MCF 10A (cell line): ENCODE measurements around the gene DMRTB1. TPM values are rescaled to one million over a fixed set of nuclear protein-coding genes. Genes with fewer than 3 reads are reported as not detected.
"Not testable (repeated sequence)": the region's sequence is repeated elsewhere in the genome, so short reads cannot be mapped to it uniquely, and the experiment has no call there.

Source experiments
- BruUV-seq: library from RNA; stranded (reverse); fragments of 400-500 nt; replicated peaks from 2 replicates; lab custom pipeline; 2021; lab: Mats Ljungman, UMichigan
- CTCF ChIA-PET: fragments of 300-600 bp; sonication (Branson Sonifier 250); formaldehyde crosslinking; extraction: SDS; loops from one replicate; lab custom pipeline; 2021; ENCODE audit warnings: antibody characterized with exemption, inconsistent platforms; lab: Yijun Ruan, JAX
- POLR2A ChIA-PET: fragments of 300-600, 350-650 bp; sonication (Branson Sonifier 250); formaldehyde crosslinking; extraction: SDS; loops from one replicate; lab custom pipeline; 2020; ENCODE audit warnings: antibody characterized with exemption, inconsistent platforms; lab: Yijun Ruan, JAX
- DNase-seq: peaks from one replicate; pipeline ENCODE4 v3.0.0-alpha.2; 2018; ENCODE audit not compliant: unreplicated experiment
- H3K27ac Mint-ChIP-seq: one replicate; pipeline ENCODE4 v1.8.0; 2022; ENCODE audit warnings: mild to moderate bottlenecking, low read depth, mixed read lengths; ENCODE audit not compliant: unreplicated experiment
- H3K27me3 Mint-ChIP-seq: one replicate; pipeline ENCODE4 v1.8.0; 2022; ENCODE audit warnings: mixed read lengths; ENCODE audit not compliant: insufficient read depth, unreplicated experiment
- H3K36me3 Mint-ChIP-seq: one replicate; pipeline ENCODE4 v1.8.0; 2022; ENCODE audit warnings: mild to moderate bottlenecking, moderate library complexity, mixed read lengths; ENCODE audit not compliant: insufficient read depth, unreplicated experiment
- H3K4me1 Mint-ChIP-seq: one replicate; pipeline ENCODE4 v1.8.0; 2022; ENCODE audit warnings: mixed read lengths; ENCODE audit not compliant: insufficient read depth, unreplicated experiment
- H3K4me3 Mint-ChIP-seq: one replicate; pipeline ENCODE4 v1.8.0; 2022; ENCODE audit warnings: mild to moderate bottlenecking, moderate library complexity, mixed read lengths; ENCODE audit not compliant: unreplicated experiment
- H3K9me3 Mint-ChIP-seq: one replicate; pipeline ENCODE4 v1.8.0; 2022; ENCODE audit warnings: mixed read lengths; ENCODE audit not compliant: unreplicated experiment
- intact Hi-C: fragments of 100-400 bp; cut with micrococcal nuclease; formaldehyde crosslinking; loops from 2 replicates; pipeline ENCODE4 v1.14.1; 2022
- total RNA-seq: library from RNA; stranded (reverse); gene quantifications from 2 replicates; pipeline ENCODE4 v1.2.3, GENCODE V29; 2022
- TF ChIP-seq, protein P1 (sequence below): fragments of 200-600 bp; IDR thresholded peaks from one replicate; pipeline ENCODE4 v1.8.0; 2022; ENCODE audit warnings: antibody characterized with exemption, mild to moderate bottlenecking; ENCODE audit not compliant: unreplicated experiment

DMRTB1 gene
- total RNA-seq, 1 experiment from 2014 or later = not detected

DNA sequence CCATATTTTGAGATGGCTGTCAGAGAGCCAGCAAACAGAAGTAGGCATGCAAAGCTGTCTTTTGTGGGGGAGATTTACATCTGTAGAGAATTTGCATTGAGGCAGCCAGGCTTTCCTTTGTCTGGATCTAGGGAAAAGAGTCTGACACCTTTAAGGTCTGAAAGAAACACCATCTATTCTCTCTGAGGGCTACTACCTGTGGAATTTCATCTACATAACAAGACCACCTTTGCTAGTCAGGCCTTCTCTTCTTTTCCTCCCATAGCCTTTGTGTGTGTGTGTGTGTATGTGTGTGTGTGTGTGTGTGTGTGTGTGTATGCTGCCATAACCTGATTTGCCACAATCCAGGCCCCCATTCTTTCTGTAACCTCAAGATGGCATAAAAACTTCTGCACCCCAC is 28.4 kb upstream of the DMRTB1 start:
- Mint-ChIP-seq H3K9me3 (no peaks in the 10 kb centered on the region), H3K36me3 (no peaks in the 10 kb centered on the region), H3K4me1 (no peaks in the 10 kb centered on the region), H3K27me3 (peaks cover 40% of the 10 kb centered on the region), H3K4me3 (no peak overlapping the region), H3K27ac (no peak overlapping the region)
- no peak for DNase-seq
- intact Hi-C loops = no loop called here
- CTCF ChIA-PET = interaction anchor here (0.7 to 0.8 kb wide), 2 partner anchors 10 to 820 kb away, joined by 3 to 5 read pairs; no protein-coding TSS in a partner anchor
- TF ChIP-seq, protein P1, sequence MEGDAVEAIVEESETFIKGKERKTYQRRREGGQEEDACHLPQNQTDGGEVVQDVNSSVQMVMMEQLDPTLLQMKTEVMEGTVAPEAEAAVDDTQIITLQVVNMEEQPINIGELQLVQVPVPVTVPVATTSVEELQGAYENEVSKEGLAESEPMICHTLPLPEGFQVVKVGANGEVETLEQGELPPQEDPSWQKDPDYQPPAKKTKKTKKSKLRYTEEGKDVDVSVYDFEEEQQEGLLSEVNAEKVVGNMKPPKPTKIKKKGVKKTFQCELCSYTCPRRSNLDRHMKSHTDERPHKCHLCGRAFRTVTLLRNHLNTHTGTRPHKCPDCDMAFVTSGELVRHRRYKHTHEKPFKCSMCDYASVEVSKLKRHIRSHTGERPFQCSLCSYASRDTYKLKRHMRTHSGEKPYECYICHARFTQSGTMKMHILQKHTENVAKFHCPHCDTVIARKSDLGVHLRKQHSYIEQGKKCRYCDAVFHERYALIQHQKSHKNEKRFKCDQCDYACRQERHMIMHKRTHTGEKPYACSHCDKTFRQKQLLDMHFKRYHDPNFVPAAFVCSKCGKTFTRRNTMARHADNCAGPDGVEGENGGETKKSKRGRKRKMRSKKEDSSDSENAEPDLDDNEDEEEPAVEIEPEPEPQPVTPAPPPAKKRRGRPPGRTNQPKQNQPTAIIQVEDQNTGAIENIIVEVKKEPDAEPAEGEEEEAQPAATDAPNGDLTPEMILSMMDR = no peak
- no TSS peak for BruUV-seq
- POLR2A ChIA-PET = no interaction called here

DNA sequence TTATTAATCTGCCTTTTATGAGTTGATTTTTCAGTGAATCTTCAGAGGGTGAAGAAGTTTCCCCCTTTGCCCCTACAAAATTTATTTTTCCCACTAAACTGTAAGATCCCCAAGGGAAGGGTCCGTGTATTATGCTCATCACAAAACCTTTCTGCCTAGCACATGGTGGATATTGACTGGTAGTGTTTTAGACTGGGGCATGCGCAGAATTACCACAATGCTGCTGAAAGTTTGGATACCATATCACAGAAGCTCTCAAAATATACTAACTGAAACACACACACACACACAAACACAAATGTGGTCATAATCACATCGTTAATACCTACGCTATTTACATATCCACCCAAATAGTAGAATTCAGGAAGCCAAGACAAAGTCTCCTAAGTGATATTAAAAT is 28.0 kb upstream of the DMRTB1 start:
- intact Hi-C loops = no loop called here
- POLR2A ChIA-PET = no interaction called here
- H3K27ac Mint-ChIP-seq = no peak overlapping the region
- CTCF ChIA-PET = interaction anchor here (0.7 kb wide), 1 partner anchor 820 kb away, joined by 3 read pairs; no protein-coding TSS in a partner anchor
- H3K4me3 Mint-ChIP-seq = no peak overlapping the region
- no peak for DNase-seq
- no peaks in the 10 kb centered on the region for H3K4me1 Mint-ChIP-seq
- TF ChIP-seq, protein P1 = no peak
- BruUV-seq = no TSS peak
- no peaks in the 10 kb centered on the region for H3K36me3 Mint-ChIP-seq
- peaks cover 40% of the 10 kb centered on the region for H3K27me3 Mint-ChIP-seq
- H3K9me3 Mint-ChIP-seq = no peaks in the 10 kb centered on the region

DNA sequence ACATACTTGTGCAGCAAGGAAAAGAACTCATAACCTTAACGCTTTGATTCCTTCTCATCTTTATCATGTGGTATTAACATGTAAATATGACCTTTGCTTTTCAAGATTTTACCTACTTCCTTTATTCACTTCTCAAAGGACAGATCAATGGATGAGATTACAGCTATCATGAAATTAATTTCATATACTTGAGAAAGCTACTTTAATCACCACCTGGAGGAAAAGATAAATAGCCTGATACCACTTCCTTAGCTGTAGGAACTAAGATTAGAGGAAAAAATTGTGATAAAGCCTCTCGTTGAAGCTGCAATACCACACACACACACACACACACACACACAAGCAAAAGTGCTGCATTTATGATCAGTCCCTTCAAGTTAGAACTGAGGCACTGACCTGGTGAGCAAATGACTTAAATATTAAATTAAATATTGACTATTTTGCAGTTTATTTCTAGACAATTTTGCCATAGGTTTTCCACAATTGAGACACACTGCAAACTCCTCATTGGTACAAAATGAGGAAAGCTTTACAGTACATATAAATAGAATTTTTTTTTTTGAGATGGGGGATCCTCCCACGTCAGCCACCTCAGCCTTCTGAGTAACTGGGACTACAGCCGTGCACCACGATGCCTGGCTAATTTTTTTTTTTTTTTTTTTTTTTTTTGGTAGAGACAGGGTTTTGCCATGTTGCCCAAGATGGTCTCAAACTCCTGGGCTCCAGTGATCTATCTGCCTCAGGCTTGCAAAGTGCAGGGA is 27.2 kb upstream of the DMRTB1 start:
- POLR2A ChIA-PET = interaction anchor here (0.6 to 0.7 kb wide), 2 partner anchors 324 to 1186 kb away, joined by 3 read pairs; no protein-coding TSS in a partner anchor

DNA sequence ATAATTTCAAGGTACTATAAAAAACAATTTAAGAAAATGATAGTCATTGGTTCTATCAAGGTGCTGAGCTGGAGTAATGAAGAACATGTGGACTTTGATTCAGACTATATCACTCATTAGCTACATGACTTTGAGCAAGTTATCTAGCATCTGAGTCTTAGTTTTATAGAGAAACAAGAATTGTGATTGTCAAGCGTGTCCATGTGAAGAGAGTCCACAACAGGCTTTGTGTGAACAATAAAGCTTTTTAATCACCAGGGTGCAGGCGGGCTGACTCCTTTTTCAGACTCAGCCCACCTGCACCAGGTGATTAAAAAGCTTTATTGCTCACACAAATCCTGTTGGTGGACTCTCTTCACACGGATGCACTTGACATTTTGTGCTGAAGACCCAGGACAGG is 26.6 kb upstream of the DMRTB1 start:
- intact Hi-C loops = no loop called here
- TF ChIP-seq, protein P1 = no peak
- H3K27me3 Mint-ChIP-seq = peaks cover 45% of the 10 kb centered on the region
- H3K4me3 Mint-ChIP-seq = no peak overlapping the region
- DNase-seq = no peak
- POLR2A ChIA-PET = interaction anchor here (0.6 kb wide), 1 partner anchor 1187 kb away, joined by 3 read pairs; no protein-coding TSS in a partner anchor
- H3K27ac Mint-ChIP-seq = no peak overlapping the region
- no TSS peak for BruUV-seq
- CTCF ChIA-PET = no interaction called here
- H3K36me3 Mint-ChIP-seq = no peaks in the 10 kb centered on the region
- no peaks in the 10 kb centered on the region for H3K9me3 Mint-ChIP-seq
- H3K4me1 Mint-ChIP-seq = no peaks in the 10 kb centered on the region

More for the DNA sequence above, 27.2 kb upstream of the DMRTB1 start:
- H3K4me3 Mint-ChIP-seq = no peak overlapping the region
- intact Hi-C loops = no loop called here
- no peak overlapping the region for H3K27ac Mint-ChIP-seq
- H3K36me3 Mint-ChIP-seq = no peaks in the 10 kb centered on the region
- H3K27me3 Mint-ChIP-seq = peaks cover 45% of the 10 kb centered on the region
- no peak for DNase-seq
- no TSS peak for BruUV-seq
- no peaks in the 10 kb centered on the region for H3K9me3 Mint-ChIP-seq
- no peaks in the 10 kb centered on the region for H3K4me1 Mint-ChIP-seq
- CTCF ChIA-PET = no interaction called here
- TF ChIP-seq, protein P1 = no peak

DNA sequence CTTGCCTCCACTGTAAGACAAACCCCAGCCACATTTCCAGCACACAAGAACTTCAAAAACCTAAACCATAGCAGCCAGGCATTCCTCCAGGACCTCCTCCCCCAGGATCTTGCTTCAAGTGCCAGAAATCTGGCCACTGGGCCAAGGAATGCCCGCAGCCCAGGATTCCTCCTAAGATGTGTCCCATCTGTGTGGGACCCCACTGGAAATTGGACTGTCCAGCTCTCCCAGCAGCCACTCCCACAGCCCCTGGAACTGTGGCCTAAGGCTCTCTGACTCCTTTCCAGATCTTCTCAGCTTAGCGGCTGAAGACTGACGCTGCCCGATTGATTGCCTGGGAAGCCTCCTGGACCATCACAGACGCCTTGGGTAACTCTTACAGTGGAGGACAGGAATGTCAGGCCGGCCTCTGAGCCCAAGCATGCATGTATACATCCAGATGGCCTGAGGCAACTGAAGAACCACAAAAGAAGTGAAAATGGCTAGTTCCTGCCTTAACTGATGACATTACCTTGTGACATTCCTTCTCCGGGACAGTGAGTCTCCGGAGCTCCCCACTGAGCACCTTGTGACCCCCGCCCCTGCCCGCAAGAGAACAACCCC is 24.7 kb upstream of the DMRTB1 start:
- intact Hi-C loops, H3K9me3 Mint-ChIP-seq, BruUV-seq, H3K27ac Mint-ChIP-seq, H3K36me3 Mint-ChIP-seq, POLR2A ChIA-PET, DNase-seq, H3K4me3 Mint-ChIP-seq, H3K4me1 Mint-ChIP-seq: not testable (repeated sequence)
- H3K27me3 Mint-ChIP-seq = peaks cover 45% of the 10 kb centered on the region
- CTCF ChIA-PET = interaction anchor here (0.6 to 2.6 kb wide), 4 partner anchors 10 to 156 kb away, joined by 3 to 11 read pairs (median 6); no protein-coding TSS in a partner anchor
